AG09309 (cell line): Measurements from ENCODE around the gene INSIG2.

Experiments used
- DNase-seq: peaks from one replicate; pipeline ENCODE4 v3.0.0-alpha.2; 2010; ENCODE audit warnings: low read depth
- H3K4me3 ChIP-seq: 2 replicates; pipeline ENCODE4 v1.5.1; 2011; ENCODE audit warnings: mild to moderate bottlenecking, low read depth, low read length, moderate library complexity; ENCODE audit not compliant: control insufficient read depth
- CTCF ChIP-seq: IDR thresholded peaks from 2 replicates; pipeline ENCODE4 v1.5.1; 2011; ENCODE audit warnings: mild to moderate bottlenecking, low read depth, low read length, inconsistent platforms; ENCODE audit not compliant: insufficient read depth, control insufficient read depth; ENCODE audit errors: missing control alignments

The INSIG2 gene

DNA sequence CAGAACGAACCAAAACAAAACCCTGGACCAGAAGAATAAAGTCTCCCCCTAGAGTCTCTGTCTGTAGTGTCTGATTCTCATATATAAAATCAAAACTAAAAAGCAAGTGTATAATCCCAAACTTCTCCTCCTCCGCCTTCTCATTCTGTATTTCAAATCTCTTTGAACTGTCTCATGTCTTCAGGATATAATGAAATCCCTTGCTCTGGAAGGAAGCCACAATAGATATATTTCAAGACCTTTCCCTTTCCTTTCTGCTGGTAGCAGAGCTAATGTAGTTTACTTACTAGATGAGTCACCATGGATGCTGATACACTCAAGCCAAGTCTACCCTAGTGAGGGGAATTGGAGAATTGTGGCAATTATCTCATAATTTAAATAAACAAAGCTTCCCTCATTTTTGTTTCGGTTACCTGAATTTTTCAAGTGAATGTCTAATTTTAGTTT, 40.9 kb upstream of the INSIG2 start:
- no peak for DNase-seq
- TF ChIP-seq CTCF = no peak
- no peak overlapping the region for H3K4me3 ChIP-seq

- no peak for DNase-seq
- TF ChIP-seq CTCF = no peak
- no peak overlapping the region for H3K4me3 ChIP-seq
Observed at GRCh38 chr2:118048401-118048800, 39.9 kb upstream of the INSIG2 start.

DNA sequence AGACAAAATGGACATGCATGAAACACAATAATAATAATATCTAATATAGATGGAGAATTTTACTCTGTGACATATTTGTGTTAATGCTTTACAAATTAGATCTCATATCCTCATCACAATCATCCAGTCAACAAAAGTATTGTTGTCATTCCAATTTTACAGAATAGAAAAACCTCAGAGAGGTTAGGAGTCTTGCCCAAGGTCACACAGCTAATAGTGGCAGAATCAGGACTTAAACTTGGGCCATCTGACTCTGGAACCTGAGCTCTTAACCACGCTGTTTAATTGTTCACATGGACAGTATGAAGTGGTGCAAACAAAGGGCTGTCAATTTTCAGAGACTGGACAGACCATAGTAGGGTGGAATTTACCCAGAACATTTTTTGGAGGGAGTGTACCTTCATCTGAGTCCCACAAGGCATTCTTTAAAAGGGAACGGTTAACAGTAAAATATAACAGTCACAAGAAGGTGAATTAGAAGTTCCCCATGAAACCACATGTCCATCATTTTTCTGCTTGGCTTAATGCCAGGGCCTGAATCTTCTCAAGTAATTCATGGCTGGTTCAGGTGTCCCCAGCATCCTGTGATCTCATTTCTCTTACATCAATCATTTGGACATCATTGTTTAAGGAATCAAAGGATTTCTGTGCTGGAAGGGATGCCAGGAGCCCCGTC, 39.0 kb upstream of the INSIG2 start:
- TF ChIP-seq CTCF = no peak
- DNase-seq = no peak
- no peak overlapping the region for H3K4me3 ChIP-seq

- DNase-seq = no peak
- TF ChIP-seq CTCF = no peak
- no peak overlapping the region for H3K4me3 ChIP-seq
Observed at GRCh38 chr2:118049816-118050140, 38.5 kb upstream of the INSIG2 start.

- H3K4me3 ChIP-seq = no peak overlapping the region
- TF ChIP-seq CTCF = no peak
- no peak for DNase-seq
Observed at GRCh38 chr2:118050386-118050785, 37.9 kb upstream of the INSIG2 start.

DNA sequence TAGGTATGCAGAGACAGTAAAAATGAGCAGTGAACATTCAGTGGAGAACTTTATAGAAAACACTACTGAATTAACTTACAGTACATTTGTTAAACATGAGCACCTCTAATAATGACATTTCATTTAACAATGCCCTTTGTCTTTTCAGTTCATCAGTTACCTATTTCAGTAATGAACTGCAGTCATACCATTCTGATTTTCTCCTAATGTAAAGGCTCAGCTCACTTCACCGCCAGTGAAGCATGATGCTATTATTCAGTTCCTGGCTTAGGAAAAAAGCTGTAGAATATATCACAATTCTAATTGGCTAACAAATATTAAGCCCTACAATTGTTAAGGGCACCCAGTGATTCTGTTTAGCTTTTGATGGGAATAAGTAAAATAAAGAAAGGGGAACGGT, 37.3 kb upstream of the INSIG2 start:
- TF ChIP-seq CTCF = no peak
- DNase-seq = no peak
- H3K4me3 ChIP-seq = no peak overlapping the region
